MM.1S (cell line): ENCODE data around the gene ELK3.

Experiments
- CTCF ChIP-seq: fragments of 300-600 bp; sonication (generic); IDR thresholded peaks from 2 replicates; pipeline ENCODE4 v1.5.1; 2016; ENCODE audit warnings: antibody characterized with exemption, low read length, mixed read lengths
- EZH2 ChIP-seq: fragments of 300-600 bp; sonication (generic); optimal IDR thresholded peaks from 2 replicates; pipeline ENCODE3; 2017; ENCODE audit warnings: low read depth, mild to moderate bottlenecking, antibody characterized with exemption, low read length, mixed read lengths
- EZH2phosphoT487 ChIP-seq: fragments of 300-600 bp; sonication (generic); IDR thresholded peaks from 2 replicates; pipeline ENCODE4 v1.6.1; 2018; ENCODE audit warnings: antibody characterized with exemption, low read length

GRCh38 chr12:96294831-96295230 is 100.7 kb downstream of the ELK3 start:
- no peak for TF ChIP-seq CTCF
- TF ChIP-seq EZH2: no peak
- no peak for TF ChIP-seq EZH2phosphoT487
